ENCODE data around the gene DLL3. TPM values are rescaled to one million over a fixed set of nuclear protein-coding genes. Genes with fewer than 3 reads are reported as not detected.

The DLL3 gene
- total RNA-seq, 2 experiments from 2014 or later, result 1.6 TPM

GRCh38 chr19:39480337-39481228 lies 18.2 kb upstream of the DLL3 start, which contains the start of gene TIMM50:
TIMM50 (plus strand) TSS chr19:39480838; CDS start chr19:39480854, 16 bp downstream.
- ChIA-PET POLR2A (interaction anchor here (0.6 to 1.2 kb wide), 4 partner anchors 11 to 580 kb away, joined by 4 to 5 read pairs (median 5); partner anchors contain the start of gene EID2B), CTCF (interaction anchor here (0.6 to 1.6 kb wide), 2 partner anchors 33 to 102 kb away, joined by 3 to 4 read pairs; no protein-coding TSS in a partner anchor)

- POLR2A ChIA-PET, result interaction anchor here (0.6 to 1.2 kb wide), 3 partner anchors 11 to 579 kb away, joined by 4 to 5 read pairs (median 5); partner anchors contain the start of gene EID2B
- CTCF ChIA-PET, result interaction anchor here (0.6 to 1.6 kb wide), 4 partner anchors 22 to 102 kb away, joined by 3 to 4 read pairs (median 4); partner anchors contain the start of gene EID2B
Measured at GRCh38 chr19:39481229-39481545, 17.6 kb upstream of the DLL3 start.

- CTCF ChIA-PET, result interaction anchor here (1.0 to 1.6 kb wide), 4 partner anchors 7 to 51 kb away, joined by 3 to 4 read pairs (median 3); partner anchors contain the start of gene EID2B
- POLR2A ChIA-PET, result interaction anchor here (1.0 kb wide), 1 partner anchor 51 kb away, joined by 4 read pairs; the partner anchor contains the start of gene EID2B
Measured at GRCh38 chr19:39481676-39482075, 17.1 kb upstream of the DLL3 start.

- POLR2A ChIA-PET, result no interaction called here
- CTCF ChIA-PET, result interaction anchor here (0.8 to 1.7 kb wide), 2 partner anchors 50 to 56 kb away, joined by 4 to 5 read pairs; partner anchors contain the start of gene EID2B
Measured at GRCh38 chr19:39483141-39483540, 15.6 kb upstream of the DLL3 start.

- ChIA-PET CTCF (no interaction called here), POLR2A (no interaction called here)
Measured at GRCh38 chr19:39489756-39490155, 9.0 kb upstream of the DLL3 start.

- POLR2A ChIA-PET, result no interaction called here
- CTCF ChIA-PET, result interaction anchor here (0.6 to 0.9 kb wide), 3 partner anchors 10 to 28 kb away, joined by 3 read pairs; no protein-coding TSS in a partner anchor
Measured at GRCh38 chr19:39492225-39492624, 6.5 kb upstream of the DLL3 start.

GRCh38 chr19:39492788-39493187 lies 6.0 kb upstream of the DLL3 start:
- POLR2A ChIA-PET, result no interaction called here
- CTCF ChIA-PET, result interaction anchor here (0.6 to 1.0 kb wide), 2 partner anchors 13 to 18 kb away, joined by 3 read pairs; no protein-coding TSS in a partner anchor

- ChIA-PET CTCF (interaction anchor here (0.6 kb wide), 1 partner anchor 39 kb away, joined by 3 read pairs; no protein-coding TSS in a partner anchor), POLR2A (no interaction called here)
Measured at GRCh38 chr19:39494661-39495060, 4.1 kb upstream of the DLL3 start.

- POLR2A ChIA-PET, result interaction anchor here (0.7 kb wide), 1 partner anchor 29 kb away, joined by 3 read pairs; no protein-coding TSS in a partner anchor
- CTCF ChIA-PET, result interaction anchor here (1.2 kb wide), 1 partner anchor 37 kb away, joined by 3 read pairs; the partner anchor contains the start of gene EID2B
Measured at GRCh38 chr19:39496063-39496462, 2.7 kb upstream of the DLL3 start.

- ChIA-PET POLR2A (interaction anchor here (0.7 to 1.1 kb wide), 2 partner anchors 35 to 51 kb away, joined by 3 read pairs; partner anchors contain the start of gene EID2B), CTCF (interaction anchor here (0.9 to 1.6 kb wide), 4 partner anchors 10 to 57 kb away, joined by 3 to 5 read pairs (median 4); partner anchors contain the start of gene EID2B)
Measured at GRCh38 chr19:39497701-39497995, 1.1 kb upstream of the DLL3 start.

- ChIA-PET CTCF (interaction anchor here (0.5 to 1.6 kb wide), 7 partner anchors 11 to 424 kb away, joined by 3 to 5 read pairs (median 3); partner anchors contain the start of gene EID2B), POLR2A (interaction anchor here (0.7 to 1.1 kb wide), 3 partner anchors 34 to 62 kb away, joined by 3 read pairs; partner anchors contain the start of genes EID2B and RPS16)
Measured at GRCh38 chr19:39497996-39498797, 550 bp upstream of the DLL3 start.

GRCh38 chr19:39499932-39500331 lies 1.2 kb downstream of the DLL3 start:
- ChIA-PET POLR2A (interaction anchor here (0.7 kb wide), 1 partner anchor 65 kb away, joined by 5 read pairs; no protein-coding TSS in a partner anchor), CTCF (interaction anchor here (0.6 to 1.8 kb wide), 3 partner anchors 26 to 52 kb away, joined by 3 to 7 read pairs (median 5); partner anchors contain the start of gene EID2B)

GRCh38 chr19:39500543-39500942 lies 1.8 kb downstream of the DLL3 start:
- CTCF ChIA-PET, result interaction anchor here (1.8 kb wide), 1 partner anchor 26 kb away, joined by 7 read pairs; no protein-coding TSS in a partner anchor
- POLR2A ChIA-PET, result interaction anchor here (0.6 kb wide), 1 partner anchor 13 kb away, joined by 9 read pairs; no protein-coding TSS in a partner anchor

GRCh38 chr19:39501340-39501739 lies 2.6 kb downstream of the DLL3 start:
- ChIA-PET POLR2A (interaction anchor here (0.6 kb wide), 2 partner anchors 12 to 327 kb away, joined by 5 to 9 read pairs; no protein-coding TSS in a partner anchor), CTCF (interaction anchor here (1.8 to 2.4 kb wide), 2 partner anchors 27 to 32 kb away, joined by 7 to 16 read pairs; partner anchors contain the start of gene EID2B)

- POLR2A ChIA-PET, result interaction anchor here (1.3 kb wide), 1 partner anchor 58 kb away, joined by 7 read pairs; the partner anchor contains the start of gene SUPT5H
Measured at GRCh38 chr19:39502640-39503417, 4.1 kb downstream of the DLL3 start.

GRCh38 chr19:39506598-39506943 lies 7.8 kb downstream of the DLL3 start:
- ChIA-PET POLR2A (interaction anchor here (1.1 kb wide), 1 partner anchor 71 kb away, joined by 4 read pairs; the partner anchor contains the start of gene RPS16), CTCF (interaction anchor here (1.1 kb wide), 1 partner anchor 14 kb away, joined by 3 read pairs; no protein-coding TSS in a partner anchor)

More at GRCh38 chr19:39502640-39503417, 4.1 kb downstream of the DLL3 start:
- CTCF ChIA-PET, result interaction anchor here (0.6 to 2.4 kb wide), 15 partner anchors 10 to 294 kb away, joined by 3 to 16 read pairs (median 4); partner anchors contain the start of genes EID2B, MED29 and PAF1

- ChIA-PET CTCF (interaction anchor here (0.9 to 1.3 kb wide), 3 partner anchors 14 to 67 kb away, joined by 3 to 4 read pairs (median 4); no protein-coding TSS in a partner anchor), POLR2A (interaction anchor here (0.6 kb wide), 1 partner anchor 37 kb away, joined by 3 read pairs; no protein-coding TSS in a partner anchor)
Measured at GRCh38 chr19:39506944-39507714, 8.4 kb downstream of the DLL3 start.
